Endothelial cell of umbilical vein (primary cell): ENCODE data around the gene KCND2. TPM values are rescaled to one million over a fixed set of nuclear protein-coding genes. Genes with fewer than 3 reads are reported as not detected.

ENCODE experiments used
- BruUV-seq: library from RNA; stranded (reverse); fragments of 400-500 nt; replicated peaks from 2 replicates; lab custom pipeline; 2021; lab: Mats Ljungman, UMichigan
- CTCF ChIA-PET: fragments of 300-600, 350-600 bp; sonication (Branson Sonifier 250); formaldehyde crosslinking; loops from one replicate; lab custom pipeline; 2021; ENCODE audit warnings: antibody characterized with exemption, inconsistent platforms; lab: Charles Lee
- POLR2A ChIA-PET: fragments of 300-600, 350-600 bp; sonication (Branson Sonifier 250); formaldehyde crosslinking; loops from one replicate; lab custom pipeline; 2021; ENCODE audit warnings: antibody characterized with exemption, inconsistent platforms; lab: Charles Lee
- DNase-seq: peaks from one replicate; pipeline ENCODE4 v3.0.0-alpha.2; 2011; ENCODE audit warnings: low read depth, low spot score
- FAIRE-seq: peaks from 2 replicates; lab custom pipeline; 2011; peaks lifted over from hg19 to GRCh38; lab: Jason Lieb, UNC
- H2AFZ ChIP-seq: 2 replicates; pipeline ENCODE4 v1.6.0; 2012; ENCODE audit warnings: low read depth, low read length, control low read depth, inconsistent platforms
- H3K27ac ChIP-seq: 2 replicates; pipeline ENCODE4 v1.5.1; 2011; ENCODE audit warnings: low read depth, mild to moderate bottlenecking, control low read depth, low read length, moderate library complexity; ENCODE audit not compliant: insufficient read depth
- H3K27me3 ChIP-seq, 2 experiments: 2 replicates each; pipeline versions ENCODE4 v1.6.0 to v1.6.1; 2011; ENCODE audit warnings: low read length in 2 of 2, mixed read lengths in 1 of 2; ENCODE audit not compliant: control insufficient read depth in 2 of 2, insufficient read depth in 2 of 2
- H3K36me3 ChIP-seq, 2 experiments: 2 replicates in 1 of 2; 3 replicates in 1 of 2; pipeline ENCODE4 v1.5.1; 2011; ENCODE audit warnings: low read length in 2 of 2, mild to moderate bottlenecking in 1 of 2, moderate library complexity in 1 of 2; ENCODE audit not compliant: control insufficient read depth in 2 of 2, insufficient read depth in 2 of 2; ENCODE audit errors: extremely low read depth in 1 of 2
- H3K4me1 ChIP-seq: 3 replicates; pipeline ENCODE4 v1.5.1; 2011; ENCODE audit warnings: mild to moderate bottlenecking, low read length; ENCODE audit not compliant: control insufficient read depth, insufficient read depth; ENCODE audit errors: extremely low read depth
- H3K4me2 ChIP-seq: 2 replicates; pipeline ENCODE4 v1.6.1; 2011; ENCODE audit warnings: low read length, control low read depth, mixed read lengths; ENCODE audit not compliant: insufficient read depth
- H3K4me3 ChIP-seq, 3 experiments: fragments of 200-600 bp in 1 of 3; sonication (generic), shearing (Covaris generic) in 1 of 3; replicated peaks in 1 of 3; 2 replicates each; pipeline ENCODE4 v1.5.1; 2011 to 2016; ENCODE audit warnings: control low read depth in 3 of 3, low read length in 3 of 3, mild to moderate bottlenecking in 2 of 3, inconsistent platforms in 1 of 3, low read depth in 1 of 3, moderate library complexity in 1 of 3; ENCODE audit not compliant: insufficient read depth in 1 of 3
- H3K79me2 ChIP-seq: 2 replicates; pipeline ENCODE4 v1.6.0; 2012; ENCODE audit warnings: low read length, inconsistent platforms; ENCODE audit not compliant: control insufficient read depth, insufficient read depth
- H3K9ac ChIP-seq: replicated peaks from 2 replicates; pipeline ENCODE3; 2011; ENCODE audit warnings: low read length, control low read depth; ENCODE audit not compliant: insufficient read depth; ENCODE audit errors: extremely low read depth
- H3K9me1 ChIP-seq: replicated peaks from 3 replicates; pipeline ENCODE4 v1.6.0; 2011; ENCODE audit warnings: mild to moderate bottlenecking, low read length; ENCODE audit not compliant: control insufficient read depth, insufficient read depth; ENCODE audit errors: extremely low read depth
- H3K9me3 ChIP-seq: replicated peaks from 2 replicates; pipeline ENCODE4 v1.5.1; 2012; ENCODE audit warnings: low read length, inconsistent platforms; ENCODE audit not compliant: control insufficient read depth, insufficient read depth
- H4K20me1 ChIP-seq: replicated peaks from 2 replicates; pipeline ENCODE3; 2011; ENCODE audit warnings: mild to moderate bottlenecking, low read length; ENCODE audit not compliant: control insufficient read depth, insufficient read depth; ENCODE audit errors: extremely low read depth
- CTCF ChIP-seq, 2 donors: IDR thresholded peaks; 1 replicate in 1 of 2; 2 replicates in 1 of 2; pipeline ENCODE4 v1.5.1; 2011; ENCODE audit warnings: low read length in 2 of 2, mild to moderate bottlenecking in 2 of 2, moderate library complexity in 2 of 2, control low read depth in 1 of 2, inconsistent platforms in 1 of 2, low read depth in 1 of 2; ENCODE audit not compliant: insufficient read depth in 1 of 2; ENCODE audit errors: extremely low read depth in 1 of 2
- EZH2 ChIP-seq: IDR thresholded peaks from 2 replicates; pipeline ENCODE4 v1.6.1; 2012; ENCODE audit warnings: borderline replicate concordance, low read depth, mild to moderate bottlenecking, moderate library complexity, low read length, inconsistent platforms; ENCODE audit not compliant: severe bottlenecking
- FOS ChIP-seq: IDR thresholded peaks from 2 replicates; pipeline ENCODE4 v1.6.1; 2011; ENCODE audit warnings: mild to moderate bottlenecking, low read length, moderate library complexity, borderline replicate concordance; ENCODE audit not compliant: insufficient read depth
- GATA2 ChIP-seq: IDR thresholded peaks from 2 replicates; pipeline ENCODE4 v1.7.0; 2011; ENCODE audit warnings: low read depth, mild to moderate bottlenecking, moderate library complexity, mixed read lengths, low read length; ENCODE audit not compliant: insufficient read length, insufficient read depth
- JUN ChIP-seq: IDR thresholded peaks from 2 replicates; pipeline ENCODE4 v1.6.1; 2011; ENCODE audit warnings: borderline replicate concordance, low read depth; ENCODE audit not compliant: insufficient read length, insufficient read depth
- MAX ChIP-seq: IDR thresholded peaks from 2 replicates; pipeline ENCODE4 v1.6.1; 2011; ENCODE audit not compliant: insufficient read depth, insufficient read length
- MYC ChIP-seq: IDR thresholded peaks from one replicate; pipeline ENCODE4 v1.6.1; 2011; ENCODE audit warnings: mild to moderate bottlenecking, low read depth, low read length
- POLR2A ChIP-seq: IDR thresholded peaks from 2 replicates; pipeline ENCODE4 v1.6.1; 2012; ENCODE audit warnings: low read depth, mild to moderate bottlenecking, control low read depth, low read length
- POLR2AphosphoS5 ChIP-seq: IDR thresholded peaks from 2 replicates; pipeline ENCODE4 v1.6.1; 2012; ENCODE audit warnings: low read depth, mild to moderate bottlenecking, control low read depth, low read length, moderate library complexity; ENCODE audit not compliant: insufficient read depth
- dilution Hi-C: fragments of 300-500 bp; cut with MboI; formaldehyde crosslinking; loops from one replicate; pipeline ENCODE4 v1.15.0; 2019; ENCODE audit warnings: low sequenced_read_pairs; ENCODE audit not compliant: extremely low pct_ligation_motif_present
- intact Hi-C: fragments of 100-400 bp; cut with micrococcal nuclease; formaldehyde crosslinking; loops from one replicate; pipeline ENCODE4 v1.10.0; 2022
- polyA plus RNA-seq, 4 experiments: library from polyadenylated mRNA; depleted of rRNA in 3 of 4; stranded (reverse) in 3 of 4; unstranded in 1 of 4; fragments of >200 nt; gene quantifications; 2 replicates each; pipeline versions ENCODE4 v1.2.1 to v1.2.3, GENCODE V29; 2011 to 2012; ENCODE audit warnings: missing spikeins in 1 of 4
- total RNA-seq: library from RNA; stranded (reverse); gene quantifications from 2 replicates; pipeline ENCODE4 v1.2.3, GENCODE V29; 2021

Gene KCND2
- total and polyA plus RNA-seq, 2 donors (not counting 3 experiments of a cell fraction or from before 2014, with no cell fraction given): not detected

GRCh38 chr7:120412139-120413050, 139.4 kb downstream of the KCND2 start:
- CTCF ChIA-PET: interaction anchor here (0.9 kb wide), 1 partner anchor 10 kb away, joined by 3 read pairs; no protein-coding TSS in a partner anchor
- H3K4me1 ChIP-seq: no peaks in the 10 kb centered on the region
- no peaks in the 10 kb centered on the region for H4K20me1 ChIP-seq
- no peak overlapping the region for H3K4me3 ChIP-seq
- H2AFZ ChIP-seq: no peak overlapping the region
- DNase-seq (no peak), FAIRE-seq (no peak)
- no peaks in the 10 kb centered on the region for H3K27me3 ChIP-seq
- H3K79me2 ChIP-seq: no peaks in the 10 kb centered on the region
- H3K27ac ChIP-seq: no peak overlapping the region
- POLR2A ChIA-PET: no interaction called here
- dilution Hi-C loops (no loop called here), intact Hi-C loops (no loop called here)
- H3K9me1 ChIP-seq: no peaks in the 10 kb centered on the region
- H3K36me3 ChIP-seq: no peaks in the 10 kb centered on the region
- H3K9me3 ChIP-seq: no peaks in the 10 kb centered on the region
- H3K9ac ChIP-seq: no peak overlapping the region
- TF ChIP-seq POLR2AphosphoS5 (no peak), JUN (no peak), FOS (no peak), CTCF (IDR thresholded peaks at IDR 0.05; ENCODE audit: extremely low read depth in 1 of 2, insufficient read depth in 1 of 2, low read depth in 1 of 2, low read length in 2 of 2) (no peak), EZH2 (no peak), MAX (no peak), MYC (no peak), POLR2A (no peak), GATA2 (no peak)
- no TSS peak for BruUV-seq
- H3K4me2 ChIP-seq: no peak overlapping the region
